SK-N-SH treated with all-trans-retinoic acid at 6 μM for 48 hours (cell line): ENCODE results near the gene RAB6A.
A peak's percentile ranks its signal among the peaks of the same experiment; 100 is the strongest.

ENCODE experiments used
- ATAC-seq: fragments of 200-7000 bp; cut with Tn5 transposase; 3 replicates; pipeline ENCODE4 v1.9.1; 2020; ENCODE audit warnings: mild to moderate bottlenecking, moderate library complexity
- ARNTL ChIP-seq: fragments of 450-650 bp; formaldehyde crosslinking; IDR thresholded peaks from 2 replicates; pipeline ENCODE4 v1.5.0; 2020; ENCODE audit warnings: low read depth, mild to moderate bottlenecking, moderate library complexity, borderline replicate concordance
- BACH2 ChIP-seq: fragments of 250-450 bp; sonication (Bioruptor Pico); IDR thresholded peaks from 2 replicates; pipeline ENCODE4 v1.9.0; 2021; ENCODE audit warnings: mild to moderate bottlenecking, borderline replicate concordance
- CSDC2 ChIP-seq: fragments of 250-450 bp; sonication (Bioruptor Pico); IDR thresholded peaks from 2 replicates; pipeline ENCODE4 v1.5.0; 2020; ENCODE audit warnings: mild to moderate bottlenecking, moderate library complexity
- ESRRG ChIP-seq: fragments of 250-450 bp; sonication (Bioruptor Pico); IDR thresholded peaks from 2 replicates; pipeline ENCODE4 v1.6.1; 2021; ENCODE audit warnings: mild to moderate bottlenecking
- GLIS3 ChIP-seq: fragments of 250-450 bp; sonication (Bioruptor Pico); IDR thresholded peaks from 2 replicates; pipeline ENCODE4 v1.5.0; 2020; ENCODE audit warnings: mild to moderate bottlenecking, moderate library complexity
- OSR1 ChIP-seq: fragments of 250-450 bp; sonication (Bioruptor Pico); IDR thresholded peaks from 2 replicates; pipeline ENCODE4 v1.8.0; 2022; ENCODE audit warnings: moderate library complexity, mild to moderate bottlenecking, inconsistent platforms
- PPARA ChIP-seq: fragments of 250-450 bp; sonication (Bioruptor Pico); IDR thresholded peaks from 2 replicates; pipeline ENCODE4 v1.5.0; 2020; ENCODE audit warnings: mild to moderate bottlenecking, borderline replicate concordance
- RARB ChIP-seq: fragments of 250-450 bp; sonication (Bioruptor Pico); IDR thresholded peaks from 2 replicates; pipeline ENCODE4 v1.8.0; 2021; ENCODE audit warnings: mild to moderate bottlenecking, moderate library complexity
- SNAI2 ChIP-seq: fragments of 250-450 bp; sonication (Bioruptor Pico); IDR thresholded peaks from 2 replicates; pipeline ENCODE4 v1.5.0; 2020; ENCODE audit warnings: mild to moderate bottlenecking, moderate library complexity
- TCF4 ChIP-seq: fragments of 250-450 bp; sonication (Bioruptor Pico); IDR thresholded peaks from 2 replicates; pipeline ENCODE4 v1.8.0; 2021; ENCODE audit warnings: mild to moderate bottlenecking, moderate library complexity, borderline replicate concordance
- TOX ChIP-seq: fragments of 250-450 bp; sonication (Bioruptor Pico); IDR thresholded peaks from 2 replicates; pipeline ENCODE4 v1.8.0; 2021; ENCODE audit warnings: mild to moderate bottlenecking, moderate library complexity, borderline replicate concordance
- ZC3H10 ChIP-seq: fragments of 250-450 bp; sonication (Bioruptor Pico); IDR thresholded peaks from 2 replicates; pipeline ENCODE4 v1.5.1; 2021; ENCODE audit warnings: mild to moderate bottlenecking, moderate library complexity
- ZFP3 ChIP-seq: fragments of 250-450 bp; sonication (Bioruptor Pico); IDR thresholded peaks from 2 replicates; pipeline ENCODE4 v1.5.0; 2020; ENCODE audit warnings: mild to moderate bottlenecking, moderate library complexity
- ZFP30 ChIP-seq: fragments of 450-650 bp; formaldehyde crosslinking; IDR thresholded peaks from 2 replicates; pipeline ENCODE4 v1.5.0; 2022; ENCODE audit warnings: mild to moderate bottlenecking, moderate library complexity
- ZNF565 ChIP-seq: fragments of 450-650 bp; formaldehyde crosslinking; conservative IDR thresholded peaks from 2 replicates; pipeline ENCODE4 v1.5.0; 2020; ENCODE audit warnings: low read depth, mild to moderate bottlenecking, moderate library complexity
- ZNF70 ChIP-seq: fragments of 450-650 bp; formaldehyde crosslinking; IDR thresholded peaks from 2 replicates; pipeline ENCODE4 v1.5.0; 2020; ENCODE audit warnings: mild to moderate bottlenecking, moderate library complexity
- ZNF8 ChIP-seq: fragments of 450-650 bp; formaldehyde crosslinking; IDR thresholded peaks from 2 replicates; pipeline ENCODE4 v1.5.0; 2020; ENCODE audit warnings: mild to moderate bottlenecking, moderate library complexity
- TF ChIP-seq, protein P1 (sequence below): fragments of 250-450 bp; sonication (Bioruptor Pico); IDR thresholded peaks from 2 replicates; pipeline ENCODE4 v1.8.0; 2020; ENCODE audit warnings: mild to moderate bottlenecking, moderate library complexity, borderline replicate concordance
- TF ChIP-seq, protein P2 (sequence below): fragments of 250-450 bp; sonication (Bioruptor Pico); IDR thresholded peaks from 2 replicates; pipeline ENCODE4 v1.5.0; 2020; ENCODE audit warnings: mild to moderate bottlenecking, moderate library complexity
- TF ChIP-seq, protein P3 (sequence below): fragments of 250-450 bp; sonication (Bioruptor Pico); IDR thresholded peaks from 2 replicates; pipeline ENCODE4 v1.5.1; 2020; ENCODE audit warnings: low read depth, mild to moderate bottlenecking, moderate library complexity
- TF ChIP-seq, protein P4 (sequence below): fragments of 250-450 bp; sonication (Bioruptor Pico); IDR thresholded peaks from 2 replicates; pipeline ENCODE4 v1.8.0; 2021; ENCODE audit warnings: low read depth, mild to moderate bottlenecking, moderate library complexity, borderline replicate concordance

RAB6A gene

DNA sequence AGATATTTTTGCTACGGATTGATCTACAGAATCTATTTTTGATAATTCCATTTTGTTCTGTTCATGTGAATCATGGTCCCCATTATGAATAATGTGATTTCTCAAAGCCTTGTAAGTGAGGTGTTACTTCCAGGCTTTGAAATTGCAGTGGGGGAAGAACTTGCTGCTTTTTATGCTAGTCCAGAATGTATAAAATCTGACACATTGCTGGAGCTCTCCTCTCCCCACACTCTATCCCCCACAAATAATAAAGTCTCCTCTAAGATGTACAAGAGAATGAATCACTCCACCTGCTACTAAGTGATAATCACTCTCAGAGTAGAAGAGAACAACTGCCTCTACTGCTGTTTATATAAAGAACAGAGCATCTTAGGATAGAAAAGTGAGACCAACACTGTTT, 5.9 kb upstream of the RAB6A start:
- TF ChIP-seq ZFP3 (CRISPR knock-in tag) (no peak), CSDC2 (CRISPR knock-in tag) (no peak), OSR1 (CRISPR knock-in tag) (no peak)
- no peak for ATAC-seq

DNA sequence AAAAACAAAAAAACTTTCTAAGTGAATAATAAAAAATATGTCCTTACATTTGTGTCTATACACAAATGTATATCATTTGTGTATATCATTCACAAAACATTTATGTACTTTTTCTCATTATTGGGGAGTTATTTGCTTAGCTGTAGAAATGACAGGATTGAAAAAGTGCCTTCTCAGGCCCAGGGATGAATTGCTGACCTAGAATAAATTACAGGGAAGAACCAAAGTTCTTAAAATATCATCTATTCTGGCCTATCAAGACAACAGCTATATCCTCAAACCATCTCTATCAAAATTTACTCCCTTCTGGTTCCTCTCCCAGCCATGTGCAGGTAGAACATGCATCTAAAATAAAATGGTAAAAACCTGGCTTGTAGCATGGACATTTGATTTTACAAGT, 1.9 kb upstream of the RAB6A start:
- TF ChIP-seq ZFP30 (no peak), ZNF565 (CRISPR knock-in tag) (no peak), CSDC2 (CRISPR knock-in tag) (no peak), ZNF8 (CRISPR knock-in tag) (no peak), BACH2 (CRISPR knock-in tag) (no peak), RARB (no peak), ZFP3 (CRISPR knock-in tag) (no peak), ZC3H10 (CRISPR knock-in tag) (no peak), TCF4 (CRISPR knock-in tag) (no peak), ARNTL (CRISPR knock-in tag) (no peak), PPARA (CRISPR knock-in tag) (no peak), OSR1 (CRISPR knock-in tag) (no peak), TOX (no peak)
- TF ChIP-seq, protein P1, sequence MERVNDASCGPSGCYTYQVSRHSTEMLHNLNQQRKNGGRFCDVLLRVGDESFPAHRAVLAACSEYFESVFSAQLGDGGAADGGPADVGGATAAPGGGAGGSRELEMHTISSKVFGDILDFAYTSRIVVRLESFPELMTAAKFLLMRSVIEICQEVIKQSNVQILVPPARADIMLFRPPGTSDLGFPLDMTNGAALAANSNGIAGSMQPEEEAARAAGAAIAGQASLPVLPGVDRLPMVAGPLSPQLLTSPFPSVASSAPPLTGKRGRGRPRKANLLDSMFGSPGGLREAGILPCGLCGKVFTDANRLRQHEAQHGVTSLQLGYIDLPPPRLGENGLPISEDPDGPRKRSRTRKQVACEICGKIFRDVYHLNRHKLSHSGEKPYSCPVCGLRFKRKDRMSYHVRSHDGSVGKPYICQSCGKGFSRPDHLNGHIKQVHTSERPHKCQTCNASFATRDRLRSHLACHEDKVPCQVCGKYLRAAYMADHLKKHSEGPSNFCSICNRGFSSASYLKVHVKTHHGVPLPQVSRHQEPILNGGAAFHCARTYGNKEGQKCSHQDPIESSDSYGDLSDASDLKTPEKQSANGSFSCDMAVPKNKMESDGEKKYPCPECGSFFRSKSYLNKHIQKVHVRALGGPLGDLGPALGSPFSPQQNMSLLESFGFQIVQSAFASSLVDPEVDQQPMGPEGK, result no peak
- TF ChIP-seq, protein P2, sequence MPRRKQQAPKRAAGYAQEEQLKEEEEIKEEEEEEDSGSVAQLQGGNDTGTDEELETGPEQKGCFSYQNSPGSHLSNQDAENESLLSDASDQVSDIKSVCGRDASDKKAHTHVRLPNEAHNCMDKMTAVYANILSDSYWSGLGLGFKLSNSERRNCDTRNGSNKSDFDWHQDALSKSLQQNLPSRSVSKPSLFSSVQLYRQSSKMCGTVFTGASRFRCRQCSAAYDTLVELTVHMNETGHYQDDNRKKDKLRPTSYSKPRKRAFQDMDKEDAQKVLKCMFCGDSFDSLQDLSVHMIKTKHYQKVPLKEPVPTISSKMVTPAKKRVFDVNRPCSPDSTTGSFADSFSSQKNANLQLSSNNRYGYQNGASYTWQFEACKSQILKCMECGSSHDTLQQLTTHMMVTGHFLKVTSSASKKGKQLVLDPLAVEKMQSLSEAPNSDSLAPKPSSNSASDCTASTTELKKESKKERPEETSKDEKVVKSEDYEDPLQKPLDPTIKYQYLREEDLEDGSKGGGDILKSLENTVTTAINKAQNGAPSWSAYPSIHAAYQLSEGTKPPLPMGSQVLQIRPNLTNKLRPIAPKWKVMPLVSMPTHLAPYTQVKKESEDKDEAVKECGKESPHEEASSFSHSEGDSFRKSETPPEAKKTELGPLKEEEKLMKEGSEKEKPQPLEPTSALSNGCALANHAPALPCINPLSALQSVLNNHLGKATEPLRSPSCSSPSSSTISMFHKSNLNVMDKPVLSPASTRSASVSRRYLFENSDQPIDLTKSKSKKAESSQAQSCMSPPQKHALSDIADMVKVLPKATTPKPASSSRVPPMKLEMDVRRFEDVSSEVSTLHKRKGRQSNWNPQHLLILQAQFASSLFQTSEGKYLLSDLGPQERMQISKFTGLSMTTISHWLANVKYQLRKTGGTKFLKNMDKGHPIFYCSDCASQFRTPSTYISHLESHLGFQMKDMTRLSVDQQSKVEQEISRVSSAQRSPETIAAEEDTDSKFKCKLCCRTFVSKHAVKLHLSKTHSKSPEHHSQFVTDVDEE (CRISPR knock-in tag), result no peak
- TF ChIP-seq, protein P3, sequence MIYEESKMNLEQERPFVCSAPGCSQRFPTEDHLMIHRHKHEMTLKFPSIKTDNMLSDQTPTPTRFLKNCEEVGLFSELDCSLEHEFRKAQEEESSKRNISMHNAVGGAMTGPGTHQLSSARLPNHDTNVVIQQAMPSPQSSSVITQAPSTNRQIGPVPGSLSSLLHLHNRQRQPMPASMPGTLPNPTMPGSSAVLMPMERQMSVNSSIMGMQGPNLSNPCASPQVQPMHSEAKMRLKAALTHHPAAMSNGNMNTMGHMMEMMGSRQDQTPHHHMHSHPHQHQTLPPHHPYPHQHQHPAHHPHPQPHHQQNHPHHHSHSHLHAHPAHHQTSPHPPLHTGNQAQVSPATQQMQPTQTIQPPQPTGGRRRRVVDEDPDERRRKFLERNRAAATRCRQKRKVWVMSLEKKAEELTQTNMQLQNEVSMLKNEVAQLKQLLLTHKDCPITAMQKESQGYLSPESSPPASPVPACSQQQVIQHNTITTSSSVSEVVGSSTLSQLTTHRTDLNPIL (CRISPR knock-in tag), result no peak
- ATAC-seq, result no peak

DNA sequence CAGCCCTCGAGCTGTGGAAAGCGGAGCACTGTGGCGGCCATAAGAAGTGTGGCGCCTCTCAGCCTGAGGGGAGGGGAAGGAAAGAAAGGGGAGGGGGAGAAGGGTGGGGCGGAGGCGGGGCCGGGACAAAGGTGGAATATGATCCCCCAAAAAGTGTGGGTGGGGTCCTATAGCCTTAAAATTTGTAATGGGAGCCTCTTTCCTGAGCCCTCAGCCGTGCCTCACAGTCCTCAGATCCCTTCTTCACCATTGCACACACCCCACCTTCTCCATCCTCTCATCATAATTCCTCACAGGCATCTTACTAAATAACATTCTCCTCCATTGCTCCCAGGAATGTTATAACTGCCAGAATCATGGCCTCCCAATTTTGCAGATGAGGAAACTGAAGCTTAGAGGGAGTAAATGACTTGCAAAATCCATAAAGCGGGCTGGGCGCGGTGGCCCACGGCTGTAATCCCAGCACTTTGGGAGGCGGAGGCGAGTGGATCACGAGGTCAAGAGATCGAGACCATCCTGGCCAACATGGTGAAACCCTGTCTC, 600 bp upstream of the RAB6A start:
- peak; percentile 10 for ATAC-seq
- TF ChIP-seq, protein P4, sequence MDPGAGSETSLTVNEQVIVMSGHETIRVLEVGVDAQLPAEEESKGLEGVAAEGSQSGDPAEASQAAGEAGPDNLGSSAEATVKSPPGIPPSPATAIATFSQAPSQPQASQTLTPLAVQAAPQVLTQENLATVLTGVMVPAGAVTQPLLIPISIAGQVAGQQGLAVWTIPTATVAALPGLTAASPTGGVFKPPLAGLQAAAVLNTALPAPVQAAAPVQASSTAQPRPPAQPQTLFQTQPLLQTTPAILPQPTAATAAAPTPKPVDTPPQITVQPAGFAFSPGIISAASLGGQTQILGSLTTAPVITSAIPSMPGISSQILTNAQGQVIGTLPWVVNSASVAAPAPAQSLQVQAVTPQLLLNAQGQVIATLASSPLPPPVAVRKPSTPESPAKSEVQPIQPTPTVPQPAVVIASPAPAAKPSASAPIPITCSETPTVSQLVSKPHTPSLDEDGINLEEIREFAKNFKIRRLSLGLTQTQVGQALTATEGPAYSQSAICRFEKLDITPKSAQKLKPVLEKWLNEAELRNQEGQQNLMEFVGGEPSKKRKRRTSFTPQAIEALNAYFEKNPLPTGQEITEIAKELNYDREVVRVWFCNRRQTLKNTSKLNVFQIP (CRISPR knock-in tag), result no peak
- no peak for TF ChIP-seq BACH2 (CRISPR knock-in tag)
- no peak for TF ChIP-seq TCF4 (CRISPR knock-in tag)
- TF ChIP-seq TOX, result no peak
- TF ChIP-seq ZNF565 (CRISPR knock-in tag), result no peak
- no peak for TF ChIP-seq ZNF70 (CRISPR knock-in tag)
- no peak for TF ChIP-seq ESRRG (CRISPR knock-in tag)
- no peak for TF ChIP-seq RARB
- TF ChIP-seq OSR1 (CRISPR knock-in tag), result no peak
- no peak for TF ChIP-seq SNAI2 (CRISPR knock-in tag)
- no peak for TF ChIP-seq ZC3H10 (CRISPR knock-in tag)
- no peak for TF ChIP-seq ZNF8 (CRISPR knock-in tag)
- no peak for TF ChIP-seq CSDC2 (CRISPR knock-in tag)
- TF ChIP-seq, protein P3 (CRISPR knock-in tag), result no peak
- TF ChIP-seq ARNTL (CRISPR knock-in tag), result no peak
- no peak for TF ChIP-seq PPARA (CRISPR knock-in tag)
- TF ChIP-seq, protein P2 (CRISPR knock-in tag), result no peak; the same call in 1 of the 2 replicates
- TF ChIP-seq GLIS3 (CRISPR knock-in tag), result no peak
